ENCODE measurements around the gene E4F1.
"Not testable (repeated sequence)": the region's sequence is repeated elsewhere in the genome, so short reads cannot be mapped to it uniquely, and the experiment has no call there.

The E4F1 gene

DNA sequence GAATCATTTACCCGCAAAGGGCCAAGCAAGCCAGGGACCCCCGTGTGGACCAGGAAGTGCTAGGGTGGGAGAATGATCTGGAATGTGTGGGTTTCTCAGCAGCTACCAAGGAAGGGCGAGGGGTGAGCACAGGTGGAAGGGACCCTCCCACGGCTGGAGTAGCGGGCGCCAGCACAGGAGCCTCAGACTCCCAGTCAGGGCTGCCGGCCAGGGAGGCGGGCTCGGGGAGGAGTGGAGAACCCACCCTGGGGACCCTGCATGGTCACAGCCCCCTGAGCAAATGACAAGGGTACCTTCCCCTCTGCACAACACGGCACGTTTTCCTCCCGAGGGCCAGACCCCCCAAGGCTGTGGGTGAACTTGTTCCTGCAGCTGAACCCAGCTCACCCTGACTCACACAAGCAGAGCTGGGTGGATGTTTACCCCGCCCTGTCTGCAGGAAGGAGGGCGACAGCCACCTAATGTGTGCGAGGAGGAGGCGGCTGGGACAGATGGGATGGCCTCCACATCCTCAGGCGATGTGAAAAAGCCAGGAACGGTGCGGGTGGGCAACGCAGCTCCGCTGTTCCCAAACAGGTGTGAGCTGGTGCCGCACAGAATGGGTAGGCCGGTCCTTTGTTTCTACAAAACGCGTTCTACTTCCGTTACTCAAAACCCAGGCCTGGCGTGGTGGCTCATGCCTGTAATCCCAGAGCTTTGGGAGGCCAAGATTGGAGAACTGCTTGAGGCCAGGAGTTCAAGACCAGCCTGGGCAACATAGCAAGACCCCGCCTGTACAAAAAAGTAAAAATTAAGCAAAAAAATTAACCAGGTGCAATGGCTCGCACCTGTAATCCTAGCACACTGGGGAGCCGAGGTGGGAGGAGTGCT lies 21.8 kb downstream of the E4F1 start:
- DNase-seq (ENCODE audit: low read depth in 3 of 3): no peak

DNA sequence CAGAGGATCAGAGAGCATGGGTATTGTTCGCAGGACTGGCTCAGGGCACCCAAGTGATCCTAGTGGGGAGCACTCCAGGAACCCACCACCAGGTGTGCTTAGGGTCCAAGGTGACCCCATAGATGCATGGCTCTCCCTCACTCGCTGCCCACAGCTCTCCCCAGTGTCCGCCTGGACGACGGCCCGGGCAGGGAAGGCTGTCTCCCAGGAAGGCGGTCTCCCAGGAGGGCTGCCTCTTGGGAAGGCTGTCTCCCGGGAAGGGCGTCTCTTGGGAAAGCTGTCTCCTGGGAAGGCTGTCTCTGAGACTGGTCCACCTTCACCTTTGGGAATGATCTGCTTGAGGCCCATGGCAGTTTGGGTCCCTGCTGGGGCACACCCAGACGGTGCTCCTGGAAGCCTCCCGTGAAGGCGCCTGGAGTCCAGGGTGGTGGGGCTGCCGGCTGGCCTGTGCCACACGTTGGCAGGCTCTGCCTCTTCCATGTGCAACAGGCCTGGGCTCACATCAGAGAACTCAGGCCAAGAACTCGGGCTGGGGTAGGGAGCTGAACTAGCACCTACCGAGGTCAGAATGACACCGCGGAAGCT lies 23.0 kb downstream of the E4F1 start:
- DNase-seq (ENCODE audit: low read depth in 3 of 3): no peak

DNA sequence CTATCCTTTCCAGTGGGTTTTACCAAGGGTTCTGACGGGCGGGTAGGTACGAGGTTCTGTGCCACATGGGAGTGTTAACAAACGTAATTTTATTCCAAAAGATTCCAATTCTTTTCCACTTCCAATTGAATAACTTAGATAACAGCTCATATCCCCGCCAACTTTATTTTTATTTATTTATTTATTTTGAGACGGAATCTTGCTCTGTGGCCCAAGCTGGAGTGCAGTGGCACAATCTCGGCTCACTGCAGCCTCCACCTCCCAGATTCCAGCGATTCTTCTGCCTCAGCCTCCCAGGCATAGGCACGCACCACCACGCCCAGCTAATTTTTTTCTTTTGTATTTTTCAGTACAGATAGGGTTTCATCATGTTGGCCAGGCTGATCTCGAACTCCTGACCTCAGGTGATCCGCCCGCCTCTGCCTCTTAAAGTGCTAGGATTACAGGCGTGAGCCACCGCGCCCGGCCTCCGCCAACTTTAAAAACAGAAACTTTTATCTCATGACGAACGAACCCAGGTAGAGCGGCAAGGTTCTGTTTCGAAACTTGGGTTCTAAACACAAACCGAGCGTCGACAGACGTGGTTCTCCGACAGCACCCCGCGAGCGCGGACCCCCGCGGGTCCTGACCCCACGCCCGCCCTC lies 27.4 kb downstream of the E4F1 start:
- DNase-seq (ENCODE audit: low read depth in 3 of 3): peak in 1 of 3 experiments; percentile 14

DNA sequence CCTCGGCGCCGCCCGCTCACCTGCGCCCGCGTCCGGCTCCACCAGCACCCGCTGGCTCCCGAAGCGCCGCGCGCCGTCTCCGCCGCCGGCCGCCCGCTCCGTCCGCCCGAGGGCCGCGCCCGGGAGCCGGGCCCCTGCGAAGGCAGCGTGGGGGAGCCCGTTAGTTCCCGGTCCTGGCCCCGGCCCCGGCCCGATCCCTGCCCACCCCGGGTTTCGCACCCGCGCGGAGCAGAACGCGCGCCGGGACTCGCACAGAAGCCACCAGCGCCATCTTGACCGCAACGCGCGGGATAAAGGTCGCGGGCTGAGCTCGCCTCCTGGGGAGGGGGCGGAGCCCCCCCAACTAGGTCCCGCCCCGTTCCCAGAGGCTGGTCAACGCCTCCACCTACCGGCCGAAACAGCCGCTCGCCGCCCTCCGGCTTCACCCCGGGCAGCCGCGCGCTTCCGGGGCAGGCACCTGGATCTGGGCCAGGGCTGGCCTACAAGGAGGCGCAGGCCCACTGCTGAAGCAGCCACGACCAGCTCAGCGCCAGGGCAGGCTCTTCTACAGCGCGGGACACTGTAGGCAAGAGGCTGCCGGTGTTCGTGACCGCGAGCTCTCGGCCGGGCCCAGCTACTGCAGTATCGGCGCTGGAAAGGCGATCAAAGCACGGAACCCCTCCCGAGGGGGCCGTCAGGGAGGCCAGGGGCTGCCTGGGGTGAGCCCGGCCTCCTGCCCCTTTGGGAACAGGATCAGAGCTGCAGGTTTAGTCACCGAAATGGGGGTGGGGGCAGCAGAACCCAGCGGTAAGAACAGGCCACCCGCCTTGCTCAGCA lies 28.1 kb downstream of the E4F1 start, which contains the start of gene ECI1:
ECI1 (minus strand) TSS at position 292 of the 816 bp plus-strand sequence; CDS start at position 271, 21 bp downstream.
- peak; percentile 57 to 70 (median 61) for DNase-seq (ENCODE audit: low read depth in 3 of 3)

DNA sequence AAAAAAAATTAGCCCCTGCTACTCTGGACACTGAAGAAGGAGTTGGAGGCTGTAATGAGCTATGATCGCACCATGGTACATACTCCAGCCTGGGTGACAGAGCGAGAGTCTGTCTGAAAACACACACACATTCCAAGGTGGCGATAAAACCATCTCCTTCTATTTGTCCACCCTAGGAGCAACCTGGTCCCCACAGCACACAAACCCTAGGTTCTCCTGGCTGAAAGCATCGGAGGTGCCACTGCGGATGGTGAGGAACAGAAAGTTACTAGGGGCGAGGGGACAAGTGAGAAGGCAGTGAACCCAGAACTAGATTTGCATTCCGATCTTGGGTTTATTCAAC lies 29.4 kb downstream of the E4F1 start:
- no peak for DNase-seq (ENCODE audit: low read depth in 3 of 3)

DNA sequence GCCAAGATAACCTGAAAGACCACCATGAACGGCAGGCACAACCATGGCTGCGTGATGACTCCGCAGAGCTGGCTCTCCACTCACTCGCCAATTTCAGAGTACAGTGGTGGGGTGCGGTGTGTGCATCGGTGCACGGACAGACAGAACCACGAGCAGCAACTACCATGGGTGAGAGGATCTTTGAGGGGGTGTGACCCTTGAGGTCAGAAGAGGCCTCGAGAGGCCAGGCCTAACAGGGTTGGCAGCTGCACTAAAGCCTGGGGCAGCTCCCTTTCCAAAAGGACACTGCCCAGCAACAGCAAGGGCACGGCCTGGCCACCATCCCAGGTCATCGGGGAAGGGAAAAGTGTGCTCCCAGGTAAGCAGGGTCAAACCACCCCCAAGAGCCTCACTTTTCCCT lies 29.9 kb downstream of the E4F1 start:
- DNase-seq (ENCODE audit: low read depth in 3 of 3): no peak

DNA sequence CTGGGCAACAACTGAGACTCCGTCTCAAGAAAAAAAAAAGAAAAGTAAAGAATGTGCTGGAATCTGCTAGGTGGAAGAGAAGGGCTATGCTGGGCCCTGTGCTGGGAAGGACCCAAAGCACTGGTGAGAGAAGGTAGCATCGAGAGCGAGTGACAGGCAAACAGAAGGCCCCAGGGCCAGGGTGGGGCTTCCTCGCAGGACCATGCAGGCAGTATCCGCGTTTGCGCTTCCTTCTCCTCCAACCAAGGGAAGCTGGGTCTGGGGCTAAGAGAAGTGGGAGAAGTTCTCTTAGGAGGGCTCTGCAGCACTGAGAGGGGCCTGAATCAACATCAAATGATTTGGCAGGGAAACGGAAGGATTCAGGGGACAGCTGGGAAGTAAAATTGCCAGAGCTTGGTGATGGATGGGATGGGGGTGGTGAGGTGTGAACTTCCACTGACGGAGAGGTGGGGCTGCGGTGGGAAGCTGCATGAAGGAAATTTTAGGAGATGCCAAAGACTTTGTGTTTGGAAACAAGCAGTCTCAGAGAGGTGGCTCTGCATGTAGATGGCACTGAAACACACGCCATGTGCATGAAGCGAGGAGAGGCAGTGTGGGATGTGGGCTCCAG lies 33.2 kb downstream of the E4F1 start:
- DNase-seq (ENCODE audit: low read depth in 3 of 3): no peak

DNA sequence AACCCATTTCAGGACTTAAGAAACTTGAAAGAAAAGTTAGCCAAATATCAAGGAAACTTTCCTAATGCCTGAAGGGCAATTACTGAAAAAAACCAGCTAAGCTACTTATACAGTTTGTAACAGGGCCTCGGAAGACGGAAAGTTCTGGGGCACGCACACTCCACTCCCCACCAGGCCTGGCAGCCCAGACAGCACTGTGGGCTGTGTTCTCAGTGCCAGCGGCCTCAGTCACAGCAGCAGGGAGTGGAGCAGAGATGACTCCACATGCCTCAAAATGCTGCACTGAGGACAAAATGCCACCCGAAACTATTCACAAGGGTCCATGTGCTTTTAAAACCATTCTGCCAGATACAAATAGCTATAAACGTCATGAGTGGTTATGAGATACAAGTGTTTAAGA lies 34.3 kb downstream of the E4F1 start:
- no peak for DNase-seq (ENCODE audit: low read depth in 3 of 3)

DNA sequence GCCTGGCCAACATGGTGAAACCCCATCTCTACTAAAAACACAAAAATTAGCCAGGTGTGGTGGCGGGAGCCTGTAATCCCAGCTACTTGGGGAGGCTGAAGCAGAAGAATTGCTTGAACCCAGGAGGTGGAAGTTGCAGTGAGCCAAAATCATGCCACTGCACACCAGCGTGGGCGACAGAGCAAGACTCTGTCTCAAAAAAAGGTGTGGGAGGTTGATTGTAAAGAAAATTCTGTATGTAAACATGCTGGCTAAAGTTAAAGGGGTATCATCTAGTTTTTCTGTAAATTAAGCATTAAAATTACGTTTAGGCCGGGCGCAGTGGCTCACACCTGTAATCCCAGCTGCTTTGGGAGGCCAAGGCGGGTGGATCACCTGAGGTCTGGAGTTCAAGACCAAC lies 35.1 kb downstream of the E4F1 start:
- DNase-seq (ENCODE audit: low read depth in 3 of 3): not testable (repeated sequence)

DNA sequence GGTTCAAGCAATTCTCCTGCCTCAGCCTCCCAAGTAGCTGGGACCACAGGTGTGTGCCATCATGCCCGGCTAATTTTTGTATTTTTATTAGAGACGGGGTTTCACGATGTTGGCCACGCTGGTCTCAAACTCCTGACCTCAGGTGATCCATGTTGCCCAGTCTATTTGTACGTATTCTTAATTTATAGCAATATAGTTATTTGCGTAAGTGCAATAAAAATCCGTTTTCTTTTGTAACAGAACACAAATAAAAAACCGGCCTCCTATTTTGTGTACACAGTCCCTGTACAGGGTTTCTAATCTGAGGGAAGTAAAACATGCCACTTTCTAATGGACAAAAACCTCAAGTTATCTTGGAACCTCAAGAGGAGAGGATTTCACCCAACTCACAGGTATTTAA lies 36.9 kb downstream of the E4F1 start:
- DNase-seq (ENCODE audit: low read depth in 3 of 3): no peak

DNA sequence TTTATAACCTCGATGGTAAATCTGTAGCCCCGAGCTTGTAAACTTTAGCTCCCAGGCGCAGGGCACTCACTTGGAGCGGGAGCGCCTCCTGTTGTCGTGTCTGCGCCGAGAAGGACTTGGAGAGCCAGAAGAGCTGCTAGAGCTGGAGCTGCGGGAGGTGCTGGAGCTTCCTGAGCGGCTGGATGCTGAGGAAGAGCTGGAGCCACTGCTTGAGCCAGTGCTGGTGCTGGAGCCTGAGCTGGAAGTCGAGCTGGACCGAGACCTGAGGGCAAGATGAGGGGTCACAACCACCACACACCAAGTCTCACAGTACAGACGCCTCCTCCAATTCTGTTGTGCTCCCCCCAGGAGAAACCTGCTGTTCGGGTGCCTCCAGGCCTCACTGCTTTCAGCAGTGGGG lies 39.6 kb downstream of the E4F1 start:
- not testable (repeated sequence) for DNase-seq (ENCODE audit: low read depth in 3 of 3)

DNA sequence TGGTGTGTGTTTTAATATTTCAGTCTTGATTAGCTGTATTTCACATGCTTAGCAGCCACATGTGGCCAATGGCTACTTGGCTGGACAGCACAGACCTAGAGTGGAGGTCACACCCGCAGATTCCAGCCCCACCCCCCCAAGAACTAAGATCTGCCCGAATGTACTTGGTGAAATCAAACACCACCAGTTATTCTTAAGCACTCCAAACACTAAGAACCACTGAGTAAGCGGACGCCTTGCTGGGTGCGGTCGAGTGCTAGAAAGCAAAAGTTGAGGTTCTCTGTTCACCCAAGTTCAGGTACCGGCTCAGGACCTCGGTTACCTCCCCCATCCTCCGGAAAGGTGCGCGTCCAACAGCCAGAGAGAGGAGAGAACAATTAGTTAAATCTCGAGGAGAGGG lies 43.5 kb downstream of the E4F1 start:
- not testable (repeated sequence) for DNase-seq (ENCODE audit: low read depth in 3 of 3)

DNA sequence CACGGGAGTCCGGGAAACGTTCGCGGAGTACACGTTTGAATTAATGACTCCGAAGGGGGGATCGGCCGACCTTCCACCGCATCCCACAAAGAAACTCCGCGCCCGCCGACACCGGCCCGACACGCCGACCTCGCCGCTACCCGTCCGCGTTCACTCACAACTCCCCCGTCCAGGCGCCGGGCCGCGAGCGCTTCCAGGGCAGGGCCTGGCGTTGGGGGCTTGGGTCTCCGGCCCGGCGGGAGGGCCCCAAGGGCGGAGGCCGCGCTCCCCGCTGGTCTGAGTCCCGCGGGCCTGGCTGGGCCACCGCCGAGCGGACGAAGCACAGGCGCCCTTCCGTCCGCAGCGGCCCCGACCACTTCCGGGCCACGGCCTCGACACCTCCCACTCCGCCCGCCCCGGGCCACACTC lies 44.1 kb downstream of the E4F1 start:
- DNase-seq (ENCODE audit: low read depth in 3 of 3): not testable (repeated sequence)

DNA sequence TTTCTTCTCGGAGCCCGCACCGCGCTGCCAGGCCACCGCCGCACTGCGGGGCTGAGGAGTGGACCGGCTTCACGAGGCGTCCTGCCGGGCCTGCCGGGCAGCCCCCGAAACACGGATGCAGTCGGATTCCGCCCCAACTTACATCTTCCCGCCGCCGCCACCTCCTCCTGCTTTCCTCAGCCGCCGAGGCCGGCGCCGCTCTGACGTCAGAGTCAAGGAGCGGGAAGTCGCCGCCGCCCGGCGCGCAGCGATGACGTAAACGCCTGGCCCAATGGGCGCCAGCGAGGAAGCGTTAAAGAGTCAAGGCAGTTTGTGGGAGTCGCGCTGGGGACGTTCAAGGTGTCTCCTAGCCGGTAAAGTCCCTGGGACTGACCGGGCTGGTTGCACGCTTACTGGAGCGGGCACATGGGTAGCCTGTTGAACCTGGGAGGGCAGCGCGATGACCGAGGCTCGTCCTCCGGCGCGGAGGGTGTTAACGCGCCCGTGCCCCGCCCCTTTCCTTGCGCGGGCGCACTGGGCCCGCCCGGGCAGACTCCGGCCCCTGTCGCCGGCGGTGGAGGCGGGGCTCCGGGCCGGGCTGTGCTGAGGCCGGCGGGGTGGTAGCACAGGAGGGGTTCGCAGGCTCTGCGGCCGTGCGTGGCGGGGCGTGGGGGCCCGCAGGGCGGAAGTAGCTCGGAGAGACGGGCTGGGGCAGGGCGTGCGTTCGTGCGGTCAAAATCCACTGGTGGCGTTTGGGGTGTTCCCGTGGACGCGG lies 44.7 kb downstream of the E4F1 start, which contains the start of gene RNPS1:
RNPS1 (minus strand) TSS at position 214 of the 754 bp plus-strand sequence. CDS start 3,483 bp downstream, outside the sequence.
- DNase-seq (ENCODE audit: low read depth in 3 of 3): peak; percentile 87 to 97 (median 93)

DNA sequence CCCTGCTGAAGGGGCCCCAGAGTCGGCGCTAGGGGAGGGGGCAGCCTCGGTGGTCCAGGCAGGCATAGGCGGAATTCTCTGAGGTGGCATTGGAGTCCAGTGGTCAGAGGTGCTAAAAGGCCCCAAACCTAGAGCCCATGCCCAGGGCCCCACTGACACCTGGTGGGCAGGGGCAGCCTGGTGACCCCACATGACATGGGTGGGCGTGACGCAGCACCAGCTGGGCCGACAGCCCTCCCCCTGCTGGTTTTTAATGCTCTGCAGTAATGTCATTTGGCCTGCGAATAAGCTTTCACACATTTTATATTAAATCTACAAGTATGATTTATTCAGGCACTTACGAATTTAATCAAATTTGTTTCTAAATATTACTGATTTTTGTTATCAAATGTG lies 46.7 kb downstream of the E4F1 start:
- DNase-seq (ENCODE audit: low read depth in 3 of 3): no peak

DNA sequence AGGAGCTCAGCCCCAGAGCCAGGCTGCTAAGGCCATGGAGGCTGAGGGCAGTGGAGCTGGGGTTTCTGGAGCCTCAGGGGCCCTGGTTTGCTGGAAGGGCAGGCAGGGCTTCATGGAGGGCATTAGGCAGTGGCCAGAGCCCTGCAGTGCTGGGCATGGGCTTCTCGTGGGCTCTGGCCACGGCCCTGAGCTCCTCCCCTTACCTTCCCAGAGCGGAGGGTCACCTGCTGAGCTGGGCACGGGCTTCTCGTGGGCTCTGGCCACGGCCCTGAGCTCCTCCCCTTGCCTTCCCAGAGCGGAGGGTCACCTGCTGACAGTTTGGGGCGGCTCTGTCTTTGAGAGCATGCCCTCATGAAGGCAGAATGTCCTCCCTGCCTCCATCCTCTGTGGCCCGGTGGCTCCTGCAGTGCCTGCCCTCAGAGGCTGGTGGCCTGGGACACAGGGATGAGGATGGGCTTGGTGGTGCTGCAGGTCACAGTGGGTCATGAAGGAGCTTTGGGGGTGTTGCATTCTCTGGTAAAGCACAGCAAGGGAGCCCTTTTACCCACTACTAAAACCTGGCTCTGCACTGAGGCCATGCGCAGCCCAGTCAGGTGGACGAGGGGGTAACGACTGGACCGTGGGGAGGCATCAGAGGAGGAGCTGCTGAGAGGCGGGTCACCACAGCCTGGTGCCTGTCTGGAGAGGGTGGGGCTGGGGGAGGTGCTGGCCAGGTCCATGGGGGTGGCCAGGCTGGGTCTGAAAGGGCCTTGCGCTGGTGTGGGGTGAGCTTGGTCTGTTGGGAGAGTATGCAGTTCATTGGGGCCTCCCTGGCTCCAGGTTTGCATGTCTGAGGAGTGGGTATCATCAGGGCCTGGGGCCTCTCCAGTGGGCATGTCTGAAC lies 47.4 kb downstream of the E4F1 start:
- no peak for DNase-seq (ENCODE audit: low read depth in 3 of 3)

DNA sequence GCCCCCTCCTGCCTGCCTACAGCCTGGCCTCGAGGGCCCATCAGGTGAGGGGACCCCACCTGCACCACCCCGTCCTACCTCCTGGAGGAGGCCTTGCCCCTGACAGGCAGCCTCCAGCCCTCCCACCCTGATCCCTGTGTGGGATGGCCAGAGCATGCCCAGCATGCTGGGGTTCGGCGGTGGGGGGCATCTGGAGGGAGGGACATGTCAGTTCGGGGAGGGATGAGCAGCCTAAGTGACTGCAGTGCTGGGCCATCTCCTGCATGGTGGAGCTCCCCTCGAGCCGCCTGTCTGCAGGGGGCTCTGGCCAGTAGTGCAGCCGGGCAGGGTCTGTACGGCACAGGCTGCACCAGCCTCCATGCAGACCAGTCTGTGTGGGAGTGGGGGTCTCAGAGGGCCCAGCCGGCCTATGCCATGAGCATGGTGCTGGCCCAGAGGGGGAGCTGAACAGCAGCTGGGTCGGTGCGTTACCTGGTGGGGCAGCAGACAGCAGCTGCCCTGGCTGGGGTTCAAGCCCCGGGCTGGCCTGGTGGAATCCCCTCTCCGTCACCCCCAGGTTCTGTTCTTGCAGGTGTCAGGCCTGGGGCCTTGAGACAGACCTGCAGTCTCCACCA lies 48.6 kb downstream of the E4F1 start:
- DNase-seq (ENCODE audit: low read depth in 3 of 3): no peak

DNA sequence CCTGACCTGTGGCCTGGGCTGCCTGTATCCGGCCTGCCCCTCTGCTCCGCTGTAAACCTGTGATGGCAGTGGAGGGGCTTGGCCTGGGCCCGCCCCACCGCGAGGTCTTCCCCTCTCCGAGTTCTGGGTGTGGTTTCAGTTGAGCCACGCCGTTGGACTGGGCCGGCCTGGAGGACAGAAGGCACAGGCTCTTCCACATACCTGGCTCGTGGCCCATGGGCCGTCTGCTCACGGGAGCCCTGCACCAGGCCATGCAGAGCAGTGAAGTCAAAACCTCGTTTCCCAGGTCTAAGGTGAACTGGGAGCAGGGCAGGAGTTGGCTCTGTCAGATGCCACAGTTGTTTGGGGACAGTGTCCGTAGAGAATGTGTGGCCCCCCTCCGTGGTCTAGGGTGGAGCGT lies 50.1 kb downstream of the E4F1 start:
- DNase-seq (ENCODE audit: low read depth in 3 of 3): no peak

DNA sequence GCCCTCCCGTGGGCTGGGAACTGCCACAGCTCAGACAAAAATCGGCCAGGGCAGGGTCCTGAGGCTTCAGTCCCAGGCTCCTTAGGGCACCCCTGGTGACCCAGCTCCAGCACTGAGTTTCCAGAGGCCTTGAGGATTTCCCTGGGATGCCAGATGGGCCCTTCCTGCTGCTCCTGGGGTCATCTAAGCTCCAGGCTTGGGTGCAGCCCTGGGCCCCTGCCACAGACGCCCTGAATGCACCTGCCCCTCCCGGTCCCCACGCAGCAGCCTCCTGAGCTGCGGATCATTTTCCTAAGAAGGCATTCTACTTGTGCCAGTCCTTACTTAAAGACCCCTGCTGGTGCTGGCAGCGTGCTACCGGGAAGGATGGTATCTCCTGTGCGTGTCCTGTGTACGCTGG lies 50.5 kb downstream of the E4F1 start:
- DNase-seq (ENCODE audit: low read depth in 3 of 3): no peak
